GM23338 (cell line): Measurements from ENCODE around the gene CFHR1. TPM values are rescaled to one million over a fixed set of nuclear protein-coding genes. Genes with fewer than 3 reads are reported as not detected.
A peak's percentile ranks its signal among the peaks of the same experiment; 100 is the strongest.
"Not testable (repeated sequence)": the region's sequence is repeated elsewhere in the genome, so short reads cannot be mapped to it uniquely, and the experiment has no call there.

ENCODE experiments used
- ATAC-seq: fragments of 200-7000 bp; cut with Tn5 transposase; 3 replicates; pipeline ENCODE4 v1.9.1; 2020
- DNase-seq: peaks from one replicate; pipeline ENCODE4 v3.0.0-alpha.2; 2015; ENCODE audit warnings: low spot score
- H2AFZ ChIP-seq: fragments of 200-600 bp; sonication (generic); 2 replicates; pipeline ENCODE4 v1.8.0; 2016; ENCODE audit warnings: antibody characterized with exemption, mild to moderate bottlenecking, moderate library complexity
- H3F3A ChIP-seq: fragments of 200-600 bp; sonication (generic); replicated peaks from 2 replicates; pipeline ENCODE4 v1.8.0; 2017; ENCODE audit warnings: antibody characterized with exemption, mixed run types, low read depth
- H3K27ac ChIP-seq: fragments of 200-600 bp; sonication (generic); 2 replicates; pipeline ENCODE4 v1.6.1; 2016; ENCODE audit warnings: low read depth
- H3K27me3 ChIP-seq: fragments of 200-600 bp; sonication (generic); 2 replicates; pipeline ENCODE4 v1.8.0; 2016; ENCODE audit warnings: mild to moderate bottlenecking, mixed run types, moderate library complexity; ENCODE audit not compliant: insufficient read depth
- H3K36me3 ChIP-seq: fragments of 200-600 bp; sonication (generic); 2 replicates; pipeline ENCODE4 v1.8.0; 2016; ENCODE audit warnings: mild to moderate bottlenecking; ENCODE audit not compliant: insufficient read depth
- H3K4me1 ChIP-seq: fragments of 200-600 bp; sonication (generic); 2 replicates; pipeline ENCODE4 v1.8.0; 2016; ENCODE audit warnings: mild to moderate bottlenecking, moderate library complexity; ENCODE audit not compliant: insufficient read depth
- H3K4me2 ChIP-seq: fragments of 200-600 bp; sonication (generic); 2 replicates; pipeline ENCODE4 v1.7.1; 2017; ENCODE audit warnings: mixed run types
- H3K4me3 ChIP-seq: fragments of 200-600 bp; sonication (generic); 2 replicates; pipeline ENCODE4 v1.6.1; 2016; ENCODE audit warnings: mixed run types
- H3K79me2 ChIP-seq: fragments of 200-600 bp; sonication (generic); replicated peaks from 2 replicates; pipeline ENCODE4 v1.8.0; 2017; ENCODE audit warnings: mild to moderate bottlenecking; ENCODE audit not compliant: insufficient read depth
- H3K9me2 ChIP-seq: fragments of 200-600 bp; sonication (generic); 2 replicates; pipeline ENCODE4 v1.8.0; 2017; ENCODE audit not compliant: insufficient read depth
- H4K20me1 ChIP-seq: fragments of 200-600 bp; sonication (generic); replicated peaks from 2 replicates; pipeline ENCODE4 v1.8.0; 2017; ENCODE audit warnings: mild to moderate bottlenecking; ENCODE audit not compliant: insufficient read depth
- H3K27ac Mint-ChIP-seq: 2 replicates; pipeline ENCODE4 v1.8.0; 2020; ENCODE audit warnings: inconsistent platforms, mild to moderate bottlenecking, moderate library complexity, mixed read lengths
- H3K27me3 Mint-ChIP-seq: 3 replicates; pipeline ENCODE4 v1.8.0; 2022; ENCODE audit warnings: low read depth, mild to moderate bottlenecking, moderate library complexity, mixed read lengths, inconsistent platforms; ENCODE audit not compliant: insufficient read depth, poor library complexity
- H3K36me3 Mint-ChIP-seq: 3 replicates; pipeline ENCODE4 v1.8.0; 2021; ENCODE audit warnings: low read depth, mild to moderate bottlenecking, inconsistent platforms, moderate library complexity, mixed read lengths
- H3K4me1 Mint-ChIP-seq: 3 replicates; pipeline ENCODE4 v1.8.0; 2020; ENCODE audit warnings: mild to moderate bottlenecking, inconsistent platforms, mixed read lengths
- H3K4me3 Mint-ChIP-seq: 3 replicates; pipeline ENCODE4 v1.8.0; 2021; ENCODE audit warnings: moderate library complexity, mild to moderate bottlenecking, inconsistent platforms, mixed read lengths
- H3K9me3 Mint-ChIP-seq: 3 replicates; pipeline ENCODE4 v1.8.0; 2020; ENCODE audit warnings: moderate library complexity, mild to moderate bottlenecking, inconsistent platforms, mixed read lengths
- CTCF ChIP-seq, 2 experiments: fragments of 200-600 bp in 1 of 2; sonication (generic) in 1 of 2; conservative IDR thresholded peaks; 2 replicates each; pipeline versions ENCODE4 v1.5.1 to v1.6.1; 2016 to 2017; ENCODE audit warnings: antibody characterized with exemption in 2 of 2, low read depth in 2 of 2, mild to moderate bottlenecking in 2 of 2, moderate library complexity in 1 of 2
- ETS1 ChIP-seq: IDR thresholded peaks from 2 replicates; pipeline ENCODE4 v1.6.1; 2016; ENCODE audit warnings: antibody characterized with exemption
- EZH2 ChIP-seq: fragments of 200-600 bp; sonication (generic); IDR thresholded peaks from one replicate; pipeline ENCODE4 v1.8.0; 2017; ENCODE audit warnings: antibody characterized with exemption, mild to moderate bottlenecking, low read depth; ENCODE audit not compliant: unreplicated experiment
- JUNB ChIP-seq: IDR thresholded peaks from one replicate; pipeline ENCODE4 v1.6.1; 2016; ENCODE audit warnings: antibody characterized with exemption; ENCODE audit not compliant: unreplicated experiment
- ZNF331 ChIP-seq: fragments of 250-450 bp; sonication (Bioruptor Pico); IDR thresholded peaks from 2 replicates; pipeline ENCODE4 v1.5.0; 2020; ENCODE audit warnings: low read depth, mild to moderate bottlenecking, moderate library complexity
- polyA plus RNA-seq: library from polyadenylated mRNA; unstranded; fragments of >200 nt; fragmentation: Nextera tagmentation; extraction: Ambion mirVana; gene quantifications from 2 replicates; pipeline ENCODE4 v1.2.1, GENCODE V29; 2016
- total RNA-seq: library from RNA; depleted of rRNA; stranded (reverse); fragments of >200 nt; shearing (Covaris generic); gene quantifications from 2 replicates; pipeline ENCODE4 v1.2.3, GENCODE V29; 2014

CFHR1 gene
- total and polyA plus RNA-seq, 2 experiments from 2014 or later = not detected

GRCh38 chr1:196808529-196809235 is 10.8 kb upstream of the CFHR1 start:
- Mint-ChIP-seq H3K27ac (no peak overlapping the region), H3K27me3 (no peaks in the 10 kb centered on the region), H3K4me3 (no peak overlapping the region), H3K4me1 (no peaks in the 10 kb centered on the region), H3K36me3 (no peaks in the 10 kb centered on the region), H3K9me3 (no peaks in the 10 kb centered on the region)
- no peaks in the 10 kb centered on the region for H4K20me1 ChIP-seq
- H3K27me3 ChIP-seq = no peaks in the 10 kb centered on the region
- H3K4me3 ChIP-seq = no peak overlapping the region
- no peak overlapping the region for H2AFZ ChIP-seq
- no peak for DNase-seq
- H3K9me2 ChIP-seq = no peaks in the 10 kb centered on the region
- ATAC-seq = no peak
- no peaks in the 10 kb centered on the region for H3F3A ChIP-seq
- H3K27ac ChIP-seq = no peak overlapping the region
- H3K4me2 ChIP-seq = no peak overlapping the region
- no peaks in the 10 kb centered on the region for H3K36me3 ChIP-seq
- no peaks in the 10 kb centered on the region for H3K79me2 ChIP-seq
- TF ChIP-seq EZH2 (no peak), ZNF331 (CRISPR knock-in tag) (no peak), JUNB (no peak), ETS1 (no peak)
- H3K4me1 ChIP-seq = no peaks in the 10 kb centered on the region

- not testable (repeated sequence) for H3K36me3 Mint-ChIP-seq, H3K27me3 Mint-ChIP-seq, H3K27me3 ChIP-seq, H3K4me2 ChIP-seq, H4K20me1 ChIP-seq, H3K79me2 ChIP-seq, H3K27ac ChIP-seq, H3K9me3 Mint-ChIP-seq, H3F3A ChIP-seq, H3K36me3 ChIP-seq, H3K4me1 Mint-ChIP-seq, H3K4me3 ChIP-seq, H3K9me2 ChIP-seq, H3K4me1 ChIP-seq, H3K4me3 Mint-ChIP-seq, H3K27ac Mint-ChIP-seq
- DNase-seq (peak; percentile 40), ATAC-seq (peak; percentile 42; the same call in 2 of the 3 replicates)
- H2AFZ ChIP-seq = peak overlapping the region; percentile 78
Observed at GRCh38 chr1:196817442-196817841, 2.1 kb upstream of the CFHR1 start.

- H3K36me3 ChIP-seq, H3F3A ChIP-seq, H3K9me2 ChIP-seq, H3K9me3 Mint-ChIP-seq, H3K4me1 Mint-ChIP-seq, H3K27ac ChIP-seq, H3K4me1 ChIP-seq, H3K4me2 ChIP-seq, H3K27me3 ChIP-seq, H3K79me2 ChIP-seq, H3K4me3 ChIP-seq, H4K20me1 ChIP-seq, H3K36me3 Mint-ChIP-seq, H3K4me3 Mint-ChIP-seq, H3K27me3 Mint-ChIP-seq, H2AFZ ChIP-seq, H3K27ac Mint-ChIP-seq: not testable (repeated sequence)
- ATAC-seq (peak; percentile 54), DNase-seq (peak; percentile 55)
- TF ChIP-seq CTCF (conservative IDR thresholded peaks at IDR 0.05; ENCODE audit: low read depth in 2 of 2) = peak; percentile 54 to 66
Observed at GRCh38 chr1:196827860-196828259, 8.3 kb downstream of the CFHR1 start.

GRCh38 chr1:196849613-196850492 is 30.3 kb downstream of the CFHR1 start:
- H3K79me2 ChIP-seq, H4K20me1 ChIP-seq, H3K4me3 Mint-ChIP-seq, H3K36me3 Mint-ChIP-seq, H3K4me1 Mint-ChIP-seq, H3K36me3 ChIP-seq, DNase-seq, H3K4me1 ChIP-seq, H3K27ac Mint-ChIP-seq, H3K27me3 Mint-ChIP-seq, ATAC-seq, H3K27ac ChIP-seq, H3K9me2 ChIP-seq, H2AFZ ChIP-seq, H3K4me2 ChIP-seq, H3F3A ChIP-seq, H3K27me3 ChIP-seq, H3K9me3 Mint-ChIP-seq, H3K4me3 ChIP-seq: not testable (repeated sequence)
